HG03469 (cell line): ENCODE measurements around the gene PDC.
A peak's percentile ranks its signal among the peaks of the same experiment; 100 is the strongest.
"Not testable (repeated sequence)": the region's sequence is repeated elsewhere in the genome, so short reads cannot be mapped to it uniquely, and the experiment has no call there.

ENCODE experiments used
- ATAC-seq: cut with Tn5 transposase; IDR thresholded peaks from one replicate; pipeline ENCODE4 v1.9.1; 2021; ENCODE audit warnings: mild to moderate bottlenecking, moderate library complexity, moderate number of reproducible peaks; ENCODE audit not compliant: unreplicated experiment

PDC gene

GRCh38 chr1:186473047-186473446 lies 12.1 kb upstream of the PDC start:
- ATAC-seq = no peak

- ATAC-seq = no peak
These were observed 5.0 kb upstream of the PDC start for GRCh38 chr1:186465946-186466345.

GRCh38 chr1:186465491-186465890 lies 4.6 kb upstream of the PDC start:
- not testable (repeated sequence) for ATAC-seq

- no peak for ATAC-seq
These were observed 3.0 kb upstream of the PDC start for GRCh38 chr1:186463926-186464325.

DNA sequence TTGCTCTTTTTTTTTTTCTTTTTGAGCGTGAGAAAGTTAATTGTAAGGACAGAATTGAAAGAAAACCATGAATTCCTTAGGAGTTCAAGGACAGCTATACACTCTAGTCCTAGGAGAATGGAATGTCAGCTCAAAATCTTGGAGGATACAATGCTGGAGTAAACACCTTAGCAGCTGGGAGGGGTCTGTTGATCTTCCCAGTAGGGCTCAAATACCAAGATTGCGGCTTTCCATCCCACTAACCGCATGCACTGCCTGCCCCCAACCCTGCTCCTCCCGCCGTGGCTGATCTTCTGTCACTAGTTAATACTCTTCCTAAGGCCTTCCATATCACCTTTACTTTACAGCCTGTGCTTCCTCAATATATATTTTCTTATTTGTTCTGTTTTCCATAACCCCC lies 2.6 kb upstream of the PDC start:
- ATAC-seq = no peak

DNA sequence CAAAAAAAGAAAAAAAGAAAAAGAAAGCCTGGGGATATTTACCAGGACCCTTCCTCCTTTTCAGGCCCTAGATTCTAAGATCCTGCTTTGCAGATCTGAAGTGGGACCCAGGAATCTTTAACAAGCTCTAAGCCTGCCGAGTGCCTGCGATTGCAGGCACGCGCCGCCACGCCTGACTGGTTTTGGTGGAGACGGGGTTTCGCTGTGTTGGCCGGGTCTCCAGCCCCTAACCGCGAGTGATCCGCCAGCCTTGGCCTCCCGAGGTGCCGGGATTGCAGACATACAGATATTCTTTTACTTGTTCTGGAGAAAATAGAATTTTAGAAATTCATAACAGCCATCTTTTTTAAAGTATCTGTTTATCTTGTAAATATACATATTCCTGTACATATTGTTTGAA lies 1.8 kb downstream of the PDC start:
- not testable (repeated sequence) for ATAC-seq

GRCh38 chr1:186456729-186457255 lies 4.1 kb downstream of the PDC start:
- ATAC-seq = no peak

GRCh38 chr1:186454981-186455380 lies 5.9 kb downstream of the PDC start:
- ATAC-seq = no peak

DNA sequence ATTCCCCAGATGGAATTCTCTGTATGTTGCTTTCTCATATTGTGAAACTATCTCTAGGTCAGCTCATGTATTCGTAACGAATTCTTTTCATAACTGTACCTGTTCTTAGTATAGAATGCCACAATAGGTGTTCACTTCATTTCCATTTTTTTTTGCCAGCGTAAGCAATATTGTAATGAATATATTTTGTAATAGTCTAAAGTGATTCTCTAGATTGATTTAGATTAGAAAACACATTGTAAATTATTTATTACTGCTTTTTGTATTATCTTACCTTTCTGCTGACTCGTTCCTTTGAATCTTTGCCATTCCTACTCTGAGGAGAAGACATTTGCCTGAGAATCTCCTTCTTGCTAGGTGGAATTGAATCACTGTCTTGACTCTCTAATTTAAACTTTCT lies 14.8 kb downstream of the PDC start:
- ATAC-seq = no peak

- no peak for ATAC-seq
These were observed 17.3 kb downstream of the PDC start for GRCh38 chr1:186443638-186444037.

DNA sequence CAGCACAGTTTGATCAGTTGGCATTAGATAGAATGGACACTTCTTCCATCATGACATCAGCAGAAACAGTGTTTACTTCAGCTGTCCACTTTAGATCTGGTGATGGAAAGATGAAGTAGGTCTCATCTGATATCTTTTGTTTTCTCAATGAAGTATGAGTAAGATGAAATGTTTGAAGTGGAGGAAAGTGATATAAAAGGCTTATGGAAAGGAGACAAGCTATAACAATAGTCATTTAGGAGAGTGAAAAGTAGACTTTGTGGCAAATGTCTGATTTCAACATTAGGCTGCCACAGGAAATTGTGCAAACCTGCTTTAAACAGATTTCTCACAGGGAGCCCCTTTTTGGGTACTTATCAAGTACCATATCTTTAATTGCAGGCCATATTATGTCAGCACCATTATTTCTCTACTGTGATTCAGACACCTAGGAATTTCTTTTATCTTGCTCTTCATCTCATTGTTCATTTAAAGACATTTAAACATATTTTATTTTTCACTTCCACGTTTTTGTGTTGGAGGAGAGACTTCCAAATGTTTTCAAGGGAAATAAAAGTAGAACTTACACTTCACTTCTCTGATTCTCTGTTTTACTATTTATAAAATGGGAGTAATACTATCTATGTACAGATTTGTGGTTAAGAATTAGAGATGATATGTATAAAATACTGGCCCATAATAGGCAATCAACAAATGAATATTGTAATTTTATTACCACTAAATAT lies 18.1 kb downstream of the PDC start:
- ATAC-seq = no peak

DNA sequence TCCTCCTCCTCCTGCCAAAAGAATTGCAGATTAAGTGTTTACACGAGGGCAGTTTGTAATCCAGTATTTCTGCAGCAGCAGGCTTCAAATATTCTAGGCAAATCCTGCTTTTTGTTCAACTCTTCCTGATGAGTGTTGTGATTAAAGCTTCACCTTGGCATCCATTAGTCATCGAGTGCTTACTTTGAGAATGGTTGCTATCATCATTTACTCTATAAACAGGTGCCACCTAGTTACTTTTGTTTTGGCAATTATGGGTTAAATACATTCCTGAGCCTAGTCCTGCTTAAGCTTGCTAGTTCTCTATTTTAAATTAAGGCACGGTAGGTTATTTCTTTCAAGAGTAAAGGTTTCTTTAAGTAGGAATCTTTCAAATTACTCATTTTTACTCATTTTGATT lies 20.3 kb downstream of the PDC start:
- no peak for ATAC-seq

- no peak for ATAC-seq
These were observed 22.3 kb downstream of the PDC start for GRCh38 chr1:186438567-186438966.

DNA sequence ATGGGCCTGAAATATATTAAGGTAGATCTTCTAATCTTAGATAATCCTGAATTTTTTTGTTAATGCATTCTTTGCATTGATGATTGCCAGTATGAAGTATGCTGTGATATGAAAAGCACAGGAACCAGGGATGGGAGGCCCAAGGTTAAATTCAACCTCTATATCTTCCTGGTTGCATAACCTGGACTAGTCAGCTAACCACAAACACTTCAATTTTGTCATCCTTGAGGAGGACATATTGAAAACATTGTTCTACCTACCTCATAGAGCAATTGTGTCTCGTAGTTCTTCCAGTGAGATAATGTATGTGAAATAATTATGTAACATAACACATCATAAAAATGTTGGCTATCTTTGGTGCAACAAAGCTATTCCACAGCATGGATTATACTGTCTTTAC lies 25.6 kb downstream of the PDC start:
- ATAC-seq = no peak

DNA sequence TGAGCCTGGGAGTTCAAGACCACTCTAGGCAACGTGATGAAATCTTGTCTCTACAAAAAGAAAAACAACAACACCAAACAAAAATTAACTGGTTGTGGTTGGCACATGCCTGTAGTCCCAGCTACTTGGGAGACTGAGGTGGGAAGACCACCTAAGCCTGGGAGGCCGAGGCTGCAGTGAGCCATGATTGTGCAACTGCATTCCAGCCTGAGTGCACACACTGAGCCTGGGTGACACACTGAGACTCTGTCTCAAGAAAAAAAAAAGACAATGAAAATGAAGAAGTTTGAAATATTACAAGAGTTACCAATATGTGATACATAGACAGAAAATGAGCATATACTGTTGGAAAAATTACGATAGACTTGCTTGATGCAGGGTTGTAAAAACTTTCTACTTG lies 31.9 kb downstream of the PDC start:
- no peak for ATAC-seq

GRCh38 chr1:186426118-186426517 lies 34.8 kb downstream of the PDC start:
- no peak for ATAC-seq

- ATAC-seq = no peak
These were observed 36.4 kb downstream of the PDC start for GRCh38 chr1:186424539-186424938.

DNA sequence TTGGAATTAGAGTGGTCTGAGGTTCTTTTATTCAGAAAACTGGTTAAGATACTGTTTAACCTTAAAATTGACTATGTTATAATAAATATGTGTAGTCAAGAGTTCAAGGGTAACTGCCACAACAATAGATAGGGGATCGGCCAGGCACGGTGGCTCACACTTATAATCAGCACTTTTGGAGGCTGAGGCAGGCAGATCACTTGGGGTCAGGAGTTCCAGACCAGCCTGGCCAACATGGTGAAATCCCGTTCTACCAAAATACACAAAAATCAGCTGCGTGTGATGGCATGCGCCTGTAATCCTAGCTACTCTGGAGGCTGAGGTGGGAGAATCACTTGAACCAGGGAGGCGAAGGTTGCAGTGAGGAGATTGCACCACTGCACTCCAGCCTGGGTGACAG lies 39.5 kb downstream of the PDC start:
- no peak for ATAC-seq

DNA sequence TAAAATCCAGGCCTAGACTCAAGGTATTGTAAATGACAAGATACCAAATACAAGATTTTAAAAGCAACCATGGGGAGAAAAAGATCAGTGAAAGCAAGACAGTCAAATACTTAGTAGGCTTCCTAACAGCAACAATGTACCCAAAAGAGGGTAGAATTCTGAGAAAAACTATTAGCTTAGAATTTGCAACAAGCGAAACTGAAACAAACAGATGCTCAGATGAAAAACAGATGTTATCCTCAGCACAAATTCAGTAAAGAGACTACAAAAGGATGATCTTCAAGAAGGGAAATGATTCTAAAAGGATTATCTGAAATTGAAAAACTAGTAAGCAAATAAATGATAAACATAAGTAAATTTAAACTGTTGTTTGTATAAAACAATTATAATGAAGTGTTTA lies 40.0 kb downstream of the PDC start:
- ATAC-seq = peak; percentile 67

GRCh38 chr1:186420311-186420710 lies 40.6 kb downstream of the PDC start:
- no peak for ATAC-seq

GRCh38 chr1:186418503-186418902 lies 42.4 kb downstream of the PDC start:
- ATAC-seq = no peak

GRCh38 chr1:186413319-186413718 lies 47.6 kb downstream of the PDC start:
- ATAC-seq = no peak

DNA sequence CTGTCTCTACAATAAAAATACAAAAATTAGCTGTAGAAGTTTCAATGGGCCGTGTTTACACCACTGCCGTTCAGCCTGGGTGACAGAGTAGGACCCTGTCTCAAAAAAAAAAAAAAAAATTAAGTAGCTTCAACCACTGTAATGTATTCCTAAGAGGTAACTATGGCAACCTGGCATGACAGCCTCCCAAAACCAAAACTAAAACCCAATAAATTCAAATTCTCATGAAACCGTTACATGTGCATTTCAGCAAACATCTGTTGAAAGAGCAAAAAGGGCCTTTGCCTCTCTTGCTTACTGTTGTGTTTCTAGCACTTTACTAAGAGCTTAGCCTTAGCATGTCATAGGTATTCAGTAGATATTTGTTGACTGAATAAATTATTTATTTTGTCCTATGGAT lies 51.8 kb downstream of the PDC start:
- no peak for ATAC-seq
